Measurements from ENCODE around the gene SEC61A1.
A peak's percentile ranks its signal among the peaks of the same experiment; 100 is the strongest.

Gene SEC61A1

DNA sequence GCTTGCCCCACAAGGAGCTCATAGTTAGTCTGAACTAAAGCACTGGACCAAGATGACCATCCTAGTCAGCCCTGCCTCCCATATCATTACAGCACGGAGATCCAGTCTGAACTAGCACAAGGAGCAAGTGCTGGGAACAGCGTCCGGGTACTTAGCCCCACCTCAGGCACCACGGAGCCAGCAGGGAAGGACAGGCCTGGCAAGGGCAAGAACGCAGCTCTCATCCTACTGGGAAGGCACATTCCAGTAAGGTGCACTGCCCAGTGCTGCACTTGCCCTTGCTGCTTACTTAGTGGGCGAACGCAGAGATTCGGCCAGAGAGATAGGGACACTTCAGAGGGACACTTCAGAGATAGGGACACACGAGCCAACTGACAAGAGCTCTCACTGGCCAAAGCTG is 27.6 kb downstream of the SEC61A1 start:
- Mint-ChIP-seq H3K27me3 (no peaks in the 10 kb centered on the region), H3K36me3 (peaks cover 21% of the 10 kb centered on the region), H3K9me3 (ENCODE audit: low read depth) (no peaks in the 10 kb centered on the region)

DNA sequence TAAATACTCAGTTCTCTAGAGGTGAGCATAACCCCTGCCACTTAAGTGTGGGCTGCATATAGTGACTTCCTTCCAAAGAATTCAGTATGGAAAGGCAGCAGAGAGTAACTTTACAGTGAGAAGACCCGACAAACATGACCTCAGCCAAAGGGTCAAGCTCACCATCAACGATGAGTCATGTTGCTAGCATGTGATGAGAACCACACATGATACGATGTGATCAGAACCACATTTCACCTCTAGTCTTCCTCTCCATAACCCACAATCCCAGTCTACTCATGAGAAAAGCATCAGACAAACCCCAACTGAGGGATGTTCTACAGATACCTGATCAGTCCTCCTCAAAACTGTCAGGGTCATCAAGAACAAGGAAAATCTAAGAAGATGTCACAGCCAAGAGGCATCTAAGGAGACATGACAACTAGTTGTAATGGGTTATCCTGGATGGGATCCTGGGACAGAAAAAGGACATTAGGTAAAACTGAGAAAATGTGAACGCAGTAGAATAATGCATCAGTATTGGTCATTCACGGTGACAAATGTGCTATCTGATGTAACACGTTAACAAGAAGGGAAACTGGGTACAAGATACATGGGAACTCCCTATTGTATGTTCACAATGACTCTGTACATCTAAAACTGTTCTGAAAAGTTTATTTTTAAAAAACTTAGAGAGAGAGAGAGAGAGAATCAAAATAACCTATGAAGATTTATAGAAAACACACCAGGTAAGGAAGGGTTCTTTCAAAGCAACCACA is 28.3 kb downstream of the SEC61A1 start:
- Mint-ChIP-seq H3K36me3 (peaks cover 23% of the 10 kb centered on the region), H3K27ac (no peak overlapping the region)

More for the DNA sequence above, 27.6 kb downstream of the SEC61A1 start:
- Mint-ChIP-seq H3K4me3 (no peak overlapping the region), H3K4me1 (ENCODE audit: low read depth) (peaks cover 4% of the 10 kb centered on the region), H3K27ac (no peak overlapping the region)

DNA sequence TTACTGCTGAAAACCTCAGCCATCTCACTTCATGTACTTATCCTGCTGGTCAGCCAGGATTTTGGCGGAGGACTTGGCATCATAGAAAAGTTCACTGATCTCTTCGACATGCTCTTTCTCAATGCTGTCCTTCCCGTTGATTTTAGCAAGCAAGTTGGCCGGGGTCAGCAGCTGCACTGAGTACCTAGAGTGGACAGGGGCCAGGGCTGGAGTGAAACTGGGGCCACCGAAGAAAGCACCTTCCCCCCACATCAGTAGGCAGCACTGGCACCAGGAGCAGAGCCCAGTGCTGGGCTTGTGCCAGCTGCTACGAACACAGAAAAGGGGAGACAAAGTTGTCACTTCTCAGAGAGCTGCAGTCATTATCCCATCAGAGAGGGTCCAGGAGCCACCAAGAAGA is 29.0 kb downstream of the SEC61A1 start:
- no peaks in the 10 kb centered on the region for H3K9me3 Mint-ChIP-seq (ENCODE audit: low read depth)
- no peak overlapping the region for H3K27ac Mint-ChIP-seq
- H3K4me3 Mint-ChIP-seq: no peak overlapping the region
- H3K36me3 Mint-ChIP-seq: peaks cover 23% of the 10 kb centered on the region
- no peaks in the 10 kb centered on the region for H3K4me1 Mint-ChIP-seq (ENCODE audit: low read depth)
- no peaks in the 10 kb centered on the region for H3K27me3 Mint-ChIP-seq

More for the DNA sequence above, 28.3 kb downstream of the SEC61A1 start:
- no peaks in the 10 kb centered on the region for H3K4me1 Mint-ChIP-seq (ENCODE audit: low read depth)
- H3K27me3 Mint-ChIP-seq: no peaks in the 10 kb centered on the region
- H3K9me3 Mint-ChIP-seq (ENCODE audit: low read depth): no peaks in the 10 kb centered on the region
- H3K4me3 Mint-ChIP-seq: no peak overlapping the region

DNA sequence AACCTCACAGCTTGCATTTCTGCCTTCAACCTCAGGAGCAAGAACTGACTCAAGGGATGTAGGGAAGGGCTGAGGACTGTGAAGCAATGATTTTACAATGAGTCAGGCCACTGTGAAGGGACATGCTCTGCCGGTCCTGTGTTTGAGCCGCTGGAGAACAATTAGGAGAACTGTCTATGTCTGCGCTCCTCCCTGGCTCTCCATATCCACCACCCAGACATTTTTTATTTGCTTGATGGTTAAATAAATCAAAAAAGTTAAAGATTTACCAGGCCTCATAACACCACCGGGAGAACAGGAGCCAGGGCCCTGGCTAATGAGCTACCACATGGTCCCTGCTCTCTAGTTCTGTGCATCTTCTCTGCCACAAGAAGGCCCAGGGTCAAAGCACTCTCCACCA is 29.6 kb downstream of the SEC61A1 start:
- Mint-ChIP-seq H3K27me3 (no peaks in the 10 kb centered on the region), H3K9me3 (ENCODE audit: low read depth) (no peaks in the 10 kb centered on the region), H3K27ac (no peak overlapping the region), H3K36me3 (peaks cover 23% of the 10 kb centered on the region), H3K4me1 (ENCODE audit: low read depth) (no peaks in the 10 kb centered on the region), H3K4me3 (no peak overlapping the region)

DNA sequence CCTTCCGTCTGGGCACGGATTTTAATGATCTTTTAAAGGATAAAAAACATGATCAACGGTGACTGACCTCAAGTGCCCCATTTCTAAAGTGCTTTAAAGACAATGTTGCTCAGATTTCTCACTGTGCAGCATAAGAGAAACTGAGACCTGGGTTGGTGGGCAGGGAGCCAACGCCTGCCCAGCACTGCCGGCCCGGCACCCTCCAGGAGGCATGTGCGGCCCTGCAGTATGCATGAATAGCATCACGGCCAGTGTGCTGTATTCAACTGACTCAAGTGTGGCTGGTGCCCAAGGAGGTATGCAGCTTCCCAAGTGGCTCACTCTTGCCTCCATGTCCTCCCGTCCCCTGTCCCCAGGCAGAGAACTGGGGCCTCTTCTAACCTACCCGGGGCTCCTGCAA is 30.3 kb downstream of the SEC61A1 start:
- H3K4me3 Mint-ChIP-seq: no peak overlapping the region
- no peaks in the 10 kb centered on the region for H3K27me3 Mint-ChIP-seq
- no peak overlapping the region for H3K27ac Mint-ChIP-seq
- peaks cover 27% of the 10 kb centered on the region for H3K36me3 Mint-ChIP-seq
- no peaks in the 10 kb centered on the region for H3K4me1 Mint-ChIP-seq (ENCODE audit: low read depth)
- H3K9me3 Mint-ChIP-seq (ENCODE audit: low read depth): no peaks in the 10 kb centered on the region

DNA sequence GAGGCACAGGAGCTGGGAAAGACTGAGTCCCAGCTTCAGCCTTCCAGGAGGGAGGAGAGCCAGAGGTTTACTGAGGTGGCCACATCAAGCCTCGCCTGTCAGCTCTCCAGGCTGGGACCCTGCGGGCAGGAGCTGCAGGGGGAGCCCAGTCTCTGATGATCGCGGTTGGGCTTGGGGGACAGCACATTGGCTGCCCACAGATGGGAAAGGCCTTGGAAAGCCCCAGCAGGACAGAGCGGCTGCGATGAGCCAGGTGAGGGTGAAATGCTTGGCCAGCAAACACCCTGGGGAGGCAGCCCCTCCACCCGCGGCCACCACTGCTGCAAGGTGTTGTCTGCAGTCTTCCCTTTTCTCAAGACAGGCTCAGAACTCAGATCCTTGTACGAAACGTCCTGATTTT is 31.2 kb downstream of the SEC61A1 start:
- Mint-ChIP-seq H3K4me3 (no peak overlapping the region), H3K36me3 (peaks cover 24% of the 10 kb centered on the region), H3K27ac (no peak overlapping the region), H3K27me3 (no peaks in the 10 kb centered on the region), H3K9me3 (ENCODE audit: low read depth) (no peaks in the 10 kb centered on the region), H3K4me1 (ENCODE audit: low read depth) (no peaks in the 10 kb centered on the region)

DNA sequence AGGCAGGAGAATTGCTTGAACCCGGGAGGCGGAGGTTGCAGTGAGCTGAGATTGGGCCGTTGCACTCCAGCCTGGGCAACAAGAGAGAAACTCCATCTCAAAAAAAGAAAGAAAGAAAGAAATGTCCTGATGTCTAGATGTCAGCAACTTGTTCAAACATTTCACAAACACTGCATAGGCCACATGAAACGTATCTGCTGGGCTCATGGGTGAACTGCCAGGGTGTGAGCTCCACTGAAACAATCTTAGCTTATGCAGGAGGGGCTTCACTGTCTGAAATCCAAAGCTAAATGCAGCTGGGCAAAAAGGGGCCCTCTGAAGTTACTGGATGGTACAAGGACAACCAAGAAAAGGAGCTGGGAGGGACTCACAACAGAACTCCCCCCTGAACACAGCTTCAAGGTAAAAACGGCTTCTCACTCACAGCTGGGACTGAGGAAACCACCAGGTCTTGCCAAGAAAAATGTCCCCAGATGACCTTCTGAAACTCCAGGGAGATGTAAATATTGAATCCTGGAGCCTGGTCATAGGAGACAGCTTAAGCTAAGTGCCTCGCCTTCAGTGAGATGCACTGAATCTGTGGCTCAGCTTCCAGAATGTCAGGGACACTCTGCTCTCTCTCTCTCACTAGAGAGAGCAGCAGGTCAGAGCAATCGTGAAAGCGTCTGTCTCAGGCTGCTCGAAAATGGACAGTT is 31.9 kb downstream of the SEC61A1 start:
- no peak overlapping the region for H3K27ac Mint-ChIP-seq
- peaks cover 20% of the 10 kb centered on the region for H3K36me3 Mint-ChIP-seq
- no peaks in the 10 kb centered on the region for H3K27me3 Mint-ChIP-seq
- no peak overlapping the region for H3K4me3 Mint-ChIP-seq
- no peaks in the 10 kb centered on the region for H3K9me3 Mint-ChIP-seq (ENCODE audit: low read depth)
- H3K4me1 Mint-ChIP-seq (ENCODE audit: low read depth): no peaks in the 10 kb centered on the region

DNA sequence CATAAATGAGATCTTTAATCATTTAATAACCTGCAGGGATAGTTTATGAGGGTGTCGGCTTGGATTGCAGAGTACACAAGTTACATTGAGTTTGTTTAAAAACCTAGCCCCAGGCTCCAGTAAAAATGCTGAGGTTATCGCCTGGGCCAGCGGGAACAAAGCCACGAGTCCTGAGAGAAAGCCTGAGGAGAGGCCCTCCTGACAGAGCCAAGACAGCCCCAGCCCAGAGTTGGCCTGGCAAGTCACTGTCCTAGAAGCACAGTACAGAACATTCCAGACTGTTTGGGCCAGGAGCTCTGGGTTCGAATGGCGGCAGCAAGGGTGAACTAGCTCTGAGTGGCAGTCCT is 32.4 kb downstream of the SEC61A1 start:
- H3K9me3 Mint-ChIP-seq (ENCODE audit: low read depth): no peaks in the 10 kb centered on the region
- H3K27ac Mint-ChIP-seq: no peak overlapping the region
- H3K4me1 Mint-ChIP-seq (ENCODE audit: low read depth): no peaks in the 10 kb centered on the region
- H3K36me3 Mint-ChIP-seq: peaks cover 20% of the 10 kb centered on the region
- no peak overlapping the region for H3K4me3 Mint-ChIP-seq
- H3K27me3 Mint-ChIP-seq: no peaks in the 10 kb centered on the region

DNA sequence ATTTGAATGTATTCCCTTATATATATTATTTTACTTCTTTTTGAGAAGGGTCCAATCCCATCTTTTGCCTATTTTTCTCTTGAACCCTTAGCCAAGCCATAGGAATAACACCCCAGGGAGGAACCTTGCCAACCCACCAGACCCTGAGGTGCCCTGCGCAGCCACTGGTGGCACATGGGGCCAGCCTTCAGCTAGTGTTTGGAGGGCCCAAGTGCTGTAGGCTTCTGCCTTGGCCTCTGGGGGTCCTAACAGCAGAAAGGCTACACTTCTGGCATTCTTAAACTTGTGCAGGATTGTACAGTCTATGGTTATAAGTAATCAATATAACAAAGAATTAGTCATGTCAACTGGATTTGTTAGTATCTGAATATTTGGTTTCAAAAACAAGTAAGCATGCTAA is 36.9 kb downstream of the SEC61A1 start:
- Mint-ChIP-seq H3K9me3 (ENCODE audit: low read depth) (no peaks in the 10 kb centered on the region), H3K4me1 (ENCODE audit: low read depth) (no peaks in the 10 kb centered on the region), H3K27me3 (no peaks in the 10 kb centered on the region), H3K36me3 (peaks cover 13% of the 10 kb centered on the region), H3K27ac (no peak overlapping the region), H3K4me3 (no peak overlapping the region)

DNA sequence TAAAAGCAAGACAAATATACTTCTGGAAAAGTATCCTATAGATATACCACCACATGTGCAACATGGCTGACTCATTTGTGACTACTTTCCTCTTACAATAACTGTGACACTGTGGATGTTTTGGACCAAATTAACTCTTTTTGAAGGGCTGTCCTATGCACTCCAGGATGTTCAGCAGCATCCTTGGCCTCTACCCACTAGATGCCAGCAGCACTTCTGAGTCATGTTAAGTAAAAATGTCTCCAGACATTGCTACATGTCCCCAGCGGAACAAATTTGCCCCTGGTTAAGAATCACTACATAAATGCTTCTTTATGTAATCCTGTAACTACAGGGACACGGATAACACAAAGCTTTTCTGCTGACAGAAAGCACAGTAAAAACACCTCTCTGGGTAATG is 39.3 kb downstream of the SEC61A1 start:
- Mint-ChIP-seq H3K36me3 (peaks cover 10% of the 10 kb centered on the region), H3K9me3 (ENCODE audit: low read depth) (no peaks in the 10 kb centered on the region)

DNA sequence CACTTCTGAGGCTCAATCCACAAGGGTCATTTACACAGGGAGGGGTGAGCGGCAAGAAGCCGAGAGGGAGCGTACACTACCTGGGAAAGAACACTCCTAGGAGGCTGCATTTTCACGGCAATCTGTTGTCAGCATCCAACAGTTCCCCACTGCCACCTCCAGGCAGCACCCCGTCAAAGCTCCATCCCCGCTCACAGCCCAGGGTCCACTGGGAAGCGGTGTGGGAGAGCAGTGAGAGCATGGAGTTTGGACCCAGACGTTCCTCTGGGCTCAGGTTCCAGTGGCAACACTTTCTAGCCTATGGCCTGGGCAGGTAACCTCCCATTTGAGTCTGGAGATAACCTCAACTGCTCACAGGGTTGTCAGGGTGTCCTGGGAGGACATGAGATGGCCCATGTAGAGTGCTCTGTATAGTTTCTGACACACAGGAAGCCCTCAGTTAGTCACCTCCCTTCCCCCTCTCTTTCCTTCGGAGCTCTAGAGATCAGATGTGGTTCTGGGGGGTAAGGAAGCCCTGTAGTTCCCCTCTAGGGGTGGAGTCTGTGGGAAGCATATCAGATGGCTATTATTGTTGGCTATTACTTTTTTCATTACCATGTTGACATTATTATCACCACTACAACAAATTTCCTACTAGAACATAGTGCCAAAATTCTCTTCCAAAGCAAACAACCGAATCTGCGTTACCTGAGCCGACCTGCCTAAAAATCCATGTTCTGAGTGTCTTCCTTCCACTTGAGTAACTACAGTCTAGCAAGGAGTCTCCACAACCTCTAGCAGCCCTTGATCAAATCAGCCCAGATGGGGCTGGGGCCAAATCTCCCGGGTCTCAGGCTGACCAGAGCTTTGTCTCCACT is 42.3 kb downstream of the SEC61A1 start:
- Mint-ChIP-seq H3K36me3 (peaks cover 6% of the 10 kb centered on the region), H3K4me3 (no peak overlapping the region), H3K27ac (no peak overlapping the region), H3K27me3 (no peaks in the 10 kb centered on the region), H3K9me3 (ENCODE audit: low read depth) (no peaks in the 10 kb centered on the region), H3K4me1 (ENCODE audit: low read depth) (peaks cover 10% of the 10 kb centered on the region)

More for the DNA sequence above, 39.3 kb downstream of the SEC61A1 start:
- no peak overlapping the region for H3K27ac Mint-ChIP-seq
- H3K4me1 Mint-ChIP-seq (ENCODE audit: low read depth): peaks cover 10% of the 10 kb centered on the region
- H3K4me3 Mint-ChIP-seq: no peak overlapping the region
- H3K27me3 Mint-ChIP-seq: no peaks in the 10 kb centered on the region

DNA sequence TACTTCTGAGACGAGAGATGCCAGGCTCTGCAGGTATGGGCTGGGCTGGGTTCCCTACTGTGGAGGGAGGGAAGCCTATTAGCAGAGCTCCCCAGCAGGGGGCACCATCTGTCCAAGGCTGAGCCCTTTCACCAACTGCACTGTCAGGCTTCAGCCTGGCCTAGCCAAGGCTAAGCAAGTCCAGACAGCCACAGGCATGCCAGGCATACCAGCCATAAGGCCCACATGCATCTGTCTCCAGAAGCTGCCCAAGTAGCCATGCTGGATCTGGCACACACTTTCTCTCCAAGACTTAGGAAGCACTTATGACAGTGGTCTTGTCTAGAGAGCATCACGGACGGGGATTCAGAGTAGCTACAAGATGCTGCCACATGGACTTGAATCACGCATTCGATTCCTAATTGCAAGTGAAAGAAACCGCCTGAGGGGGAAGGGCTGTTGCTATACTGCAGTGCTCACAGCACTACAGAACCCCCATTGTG is 43.0 kb downstream of the SEC61A1 start:
- H3K27ac Mint-ChIP-seq: peak overlapping the region; percentile 6
- H3K4me1 Mint-ChIP-seq (ENCODE audit: low read depth): peaks cover 10% of the 10 kb centered on the region
- H3K4me3 Mint-ChIP-seq: no peak overlapping the region

DNA sequence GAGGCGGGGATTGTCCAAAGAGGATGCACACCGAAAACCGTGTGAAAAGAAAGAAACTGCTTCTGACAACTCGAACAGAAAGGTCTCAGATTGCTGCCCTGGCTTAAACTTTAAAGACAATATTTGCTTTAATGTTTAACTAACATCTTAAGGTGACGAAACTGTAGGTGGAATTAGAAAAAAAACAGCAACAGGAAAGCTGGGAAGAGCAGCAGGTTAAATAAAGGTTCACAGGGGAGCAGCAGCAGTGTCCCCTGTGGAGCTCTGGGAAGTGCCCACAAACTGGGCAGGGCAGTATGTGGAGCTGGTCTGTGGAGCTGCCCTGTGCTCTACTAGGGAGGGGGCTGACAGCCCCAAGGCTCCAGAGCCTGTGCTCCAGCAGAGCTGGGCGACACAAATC is 46.0 kb downstream of the SEC61A1 start:
- Mint-ChIP-seq H3K36me3 (peaks cover 6% of the 10 kb centered on the region), H3K4me3 (no peak overlapping the region), H3K4me1 (ENCODE audit: low read depth) (peaks cover 10% of the 10 kb centered on the region), H3K9me3 (ENCODE audit: low read depth) (no peaks in the 10 kb centered on the region), H3K27me3 (no peaks in the 10 kb centered on the region), H3K27ac (no peak overlapping the region)

More for the DNA sequence above, 43.0 kb downstream of the SEC61A1 start:
- Mint-ChIP-seq H3K27me3 (no peaks in the 10 kb centered on the region), H3K9me3 (ENCODE audit: low read depth) (no peaks in the 10 kb centered on the region), H3K36me3 (peaks cover 6% of the 10 kb centered on the region)

DNA sequence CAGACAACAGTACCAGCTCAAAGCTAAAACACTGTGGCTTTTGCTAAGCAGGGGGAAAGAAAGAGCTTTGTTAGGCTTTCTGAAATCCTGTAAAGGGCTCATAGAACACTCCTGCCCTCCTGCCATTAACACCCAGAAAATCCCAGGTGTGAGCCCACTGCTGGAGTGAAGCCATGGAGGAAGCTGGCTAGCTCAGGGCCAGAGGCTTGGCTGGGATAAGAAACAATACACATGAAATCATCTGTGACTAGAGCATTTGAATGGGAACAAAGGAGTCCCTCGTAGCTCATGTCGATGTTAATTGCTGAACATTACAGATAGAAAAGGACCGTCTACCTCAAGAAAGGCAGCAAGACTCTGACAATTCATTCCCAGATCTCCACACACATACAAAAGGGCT is 47.9 kb downstream of the SEC61A1 start:
- Mint-ChIP-seq H3K4me3 (no peak overlapping the region), H3K36me3 (peaks cover 3% of the 10 kb centered on the region)

DNA sequence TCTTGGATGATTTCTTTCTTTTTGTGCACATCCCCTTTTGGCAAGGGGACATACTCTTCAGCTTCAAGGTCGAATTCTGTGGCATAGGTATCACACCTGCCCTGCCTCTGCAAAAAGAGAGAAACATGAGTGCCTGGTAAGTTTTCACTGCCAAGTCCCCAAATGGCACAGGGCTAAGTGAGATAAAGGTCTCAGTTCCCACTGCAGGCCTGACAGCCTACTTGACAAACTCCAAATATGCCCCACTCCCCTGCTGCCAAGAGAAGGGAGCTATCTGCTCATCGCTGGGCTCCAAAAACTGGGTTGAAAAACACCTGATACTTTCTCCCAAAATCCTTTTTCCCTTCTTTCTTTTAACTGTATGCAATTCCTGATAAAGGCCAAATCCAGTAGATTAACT is 48.4 kb downstream of the SEC61A1 start:
- Mint-ChIP-seq H3K27ac (no peak overlapping the region), H3K9me3 (ENCODE audit: low read depth) (no peaks in the 10 kb centered on the region), H3K4me3 (no peak overlapping the region), H3K4me1 (ENCODE audit: low read depth) (no peaks in the 10 kb centered on the region), H3K27me3 (no peaks in the 10 kb centered on the region), H3K36me3 (peaks cover 3% of the 10 kb centered on the region)

More for the DNA sequence above, 47.9 kb downstream of the SEC61A1 start:
- Mint-ChIP-seq H3K9me3 (ENCODE audit: low read depth) (no peaks in the 10 kb centered on the region), H3K27ac (no peak overlapping the region), H3K4me1 (ENCODE audit: low read depth) (peaks cover 3% of the 10 kb centered on the region), H3K27me3 (no peaks in the 10 kb centered on the region)

Measured in activated naive CD8-positive, alpha-beta T cell (primary cell).